NAMALWA (cell line): ENCODE measurements around the gene HIVEP3.

Experiments
- DNase-seq: peaks from one replicate; pipeline ENCODE4 v3.0.0-alpha.2; 2015; ENCODE audit warnings: low spot score

The HIVEP3 gene

DNA sequence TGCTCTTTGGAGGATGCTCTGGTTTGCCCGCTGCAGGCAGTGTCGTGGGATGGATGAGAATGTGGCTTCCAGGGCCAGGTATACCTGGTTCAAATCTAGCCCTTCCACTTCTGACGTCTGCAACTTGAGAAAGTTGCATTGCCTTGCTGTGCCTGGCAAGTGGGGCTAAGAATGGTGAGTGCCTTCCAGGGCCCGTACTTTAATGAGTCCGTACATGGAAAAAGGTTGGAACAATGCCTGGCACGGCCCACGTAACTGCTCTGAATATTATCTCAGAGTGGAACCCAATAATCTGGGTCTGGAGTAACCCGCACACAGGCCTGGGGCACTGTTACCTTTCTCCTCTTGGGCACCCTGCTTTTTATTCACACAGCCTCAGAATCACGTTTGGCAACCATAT, 287.6 kb downstream of the HIVEP3 start:
- DNase-seq = no peak

- peak; percentile 37 for DNase-seq
Measured at GRCh38 chr1:41629571-41629970, 289.2 kb downstream of the HIVEP3 start.

DNA sequence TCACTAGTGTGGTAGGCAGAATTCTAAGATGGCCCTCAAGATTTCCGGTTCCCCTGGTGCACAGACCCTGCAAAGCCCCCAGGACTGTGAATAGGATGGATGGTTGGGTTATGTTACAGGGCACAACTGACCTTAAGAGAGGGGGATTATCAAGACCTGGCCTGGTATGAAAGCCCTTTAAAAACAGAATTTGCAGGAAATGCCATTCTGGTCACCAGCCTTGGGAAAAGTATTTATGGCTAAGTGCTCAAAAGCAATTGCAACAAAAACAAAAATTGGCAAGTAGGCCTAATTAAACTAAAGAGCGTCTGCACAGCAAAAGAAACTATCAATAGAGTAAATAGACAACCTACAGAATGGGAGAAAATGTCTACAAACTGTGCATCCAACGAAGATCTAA, 289.6 kb downstream of the HIVEP3 start:
- DNase-seq = no peak

DNA sequence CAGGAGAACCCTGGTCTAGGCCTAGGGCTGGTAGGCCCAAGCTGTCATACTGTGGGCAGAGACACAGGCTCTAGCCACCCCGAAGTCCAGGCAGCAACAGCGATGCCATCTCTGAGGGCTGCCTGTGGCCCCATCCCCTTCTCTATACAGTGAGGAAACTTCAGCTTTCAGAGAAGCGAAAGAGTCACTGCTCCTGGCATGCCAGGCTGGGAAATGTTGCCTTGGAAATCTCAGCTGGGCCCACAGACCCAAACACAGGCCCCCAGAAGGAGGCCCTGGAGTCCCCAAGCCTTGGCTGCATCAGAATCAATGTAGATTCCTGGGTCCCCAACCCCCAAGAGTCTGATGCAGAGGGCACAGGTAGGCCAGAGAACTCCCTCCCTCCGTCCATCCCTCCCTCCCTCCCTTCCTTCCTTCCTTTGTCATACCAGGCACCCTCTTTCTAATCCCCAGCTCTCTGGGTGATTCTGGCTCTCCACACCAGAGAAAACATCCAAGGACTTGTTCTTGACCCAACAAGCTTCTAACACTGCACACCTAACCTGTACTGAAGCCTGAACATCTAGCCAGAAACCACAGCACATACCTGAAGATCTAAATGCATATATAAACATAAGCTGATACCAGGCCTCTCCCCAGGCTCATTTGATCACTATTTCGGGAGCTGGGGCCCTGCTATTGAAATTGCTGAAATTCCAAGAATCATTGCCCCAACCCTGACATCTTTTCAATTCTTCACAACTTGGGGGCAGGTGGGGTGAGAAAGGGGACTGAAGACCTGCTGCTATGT, 291.0 kb downstream of the HIVEP3 start:
- no peak for DNase-seq

GRCh38 chr1:41626616-41627375, 291.9 kb downstream of the HIVEP3 start:
- DNase-seq = no peak

DNA sequence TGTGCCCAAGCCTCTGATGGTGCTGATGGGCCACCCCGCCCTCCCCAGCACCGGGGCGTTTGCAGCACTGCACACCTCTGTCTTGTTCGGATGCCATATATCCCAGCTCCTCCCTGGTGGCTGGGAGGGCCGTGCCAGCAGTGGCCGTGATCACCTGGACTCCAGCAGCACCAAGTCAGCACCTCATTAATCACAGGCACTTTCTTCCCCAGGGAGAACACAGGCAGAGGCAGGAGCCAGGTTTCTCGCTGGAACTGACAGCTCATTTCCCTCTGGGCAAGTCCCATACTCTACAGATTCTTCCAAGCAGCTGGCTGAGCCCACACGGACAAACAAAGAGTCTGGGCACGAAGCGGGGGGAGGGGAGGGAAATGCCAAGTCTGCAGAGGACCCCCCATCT, 292.6 kb downstream of the HIVEP3 start:
- no peak for DNase-seq

DNA sequence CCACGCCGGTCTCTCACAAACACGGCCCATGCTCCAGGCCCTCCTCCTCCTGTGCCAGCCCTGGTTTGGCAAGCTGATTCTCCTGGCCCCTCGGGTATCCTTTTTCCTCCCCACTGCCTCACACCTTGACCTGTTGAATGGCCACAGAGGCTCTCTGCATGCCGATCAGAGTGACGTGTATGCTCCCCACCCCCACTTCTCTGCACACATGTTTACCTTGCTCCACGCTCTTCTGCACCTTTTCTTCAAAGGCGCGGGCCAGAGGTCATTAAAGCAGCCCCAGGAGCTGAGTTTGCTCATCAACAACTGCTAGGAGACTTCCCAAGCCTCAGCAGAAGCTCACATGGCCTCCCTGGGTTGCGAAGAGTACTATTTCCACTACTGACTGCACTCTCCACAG, 295.0 kb downstream of the HIVEP3 start:
- DNase-seq = no peak

DNA sequence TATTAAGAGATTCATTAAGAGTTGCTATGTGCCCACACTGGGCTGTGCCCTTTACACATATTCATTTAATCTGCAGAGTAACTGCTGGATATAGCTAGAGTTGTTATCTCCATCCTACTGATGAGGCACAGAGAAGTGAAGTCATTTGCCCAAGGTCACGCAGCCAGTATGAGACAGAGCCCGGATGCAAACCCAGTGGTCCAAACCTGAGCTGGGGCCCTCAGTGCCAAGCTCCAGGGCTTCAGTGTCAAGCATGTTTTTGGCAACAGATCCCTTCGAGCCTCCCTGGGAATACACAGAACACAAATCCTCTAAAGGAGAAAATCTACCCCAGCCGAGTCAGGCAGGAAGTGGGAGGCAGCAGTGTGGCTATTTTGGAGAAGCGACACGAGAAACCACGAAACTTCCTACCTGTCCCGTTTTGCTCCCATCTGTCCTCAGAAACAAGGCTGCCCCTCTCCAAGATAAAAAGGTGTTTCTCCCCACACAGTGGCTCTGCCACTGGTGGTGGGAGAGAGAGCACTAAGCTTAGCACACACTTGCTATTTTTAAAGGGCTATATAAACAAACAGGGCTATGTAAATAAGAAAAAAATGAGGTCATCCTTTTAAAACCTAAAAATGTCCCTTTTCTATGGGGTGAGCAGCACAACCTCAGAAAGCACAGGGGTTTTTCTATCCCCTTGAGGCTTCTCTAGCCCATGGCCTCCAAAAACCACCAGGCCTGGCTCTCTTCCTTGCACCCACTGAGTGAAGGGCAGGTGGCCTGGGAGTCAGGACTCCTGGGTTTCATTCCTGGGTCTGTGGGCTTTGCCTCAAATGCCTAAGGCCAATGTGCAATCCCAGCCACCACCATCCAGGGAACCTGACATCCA, 295.6 kb downstream of the HIVEP3 start:
- peak; percentile 71 for DNase-seq

GRCh38 chr1:41622402-41622801, 296.3 kb downstream of the HIVEP3 start:
- no peak for DNase-seq

GRCh38 chr1:41621791-41622190, 296.9 kb downstream of the HIVEP3 start:
- no peak for DNase-seq

GRCh38 chr1:41621256-41621655, 297.5 kb downstream of the HIVEP3 start:
- DNase-seq = no peak

DNA sequence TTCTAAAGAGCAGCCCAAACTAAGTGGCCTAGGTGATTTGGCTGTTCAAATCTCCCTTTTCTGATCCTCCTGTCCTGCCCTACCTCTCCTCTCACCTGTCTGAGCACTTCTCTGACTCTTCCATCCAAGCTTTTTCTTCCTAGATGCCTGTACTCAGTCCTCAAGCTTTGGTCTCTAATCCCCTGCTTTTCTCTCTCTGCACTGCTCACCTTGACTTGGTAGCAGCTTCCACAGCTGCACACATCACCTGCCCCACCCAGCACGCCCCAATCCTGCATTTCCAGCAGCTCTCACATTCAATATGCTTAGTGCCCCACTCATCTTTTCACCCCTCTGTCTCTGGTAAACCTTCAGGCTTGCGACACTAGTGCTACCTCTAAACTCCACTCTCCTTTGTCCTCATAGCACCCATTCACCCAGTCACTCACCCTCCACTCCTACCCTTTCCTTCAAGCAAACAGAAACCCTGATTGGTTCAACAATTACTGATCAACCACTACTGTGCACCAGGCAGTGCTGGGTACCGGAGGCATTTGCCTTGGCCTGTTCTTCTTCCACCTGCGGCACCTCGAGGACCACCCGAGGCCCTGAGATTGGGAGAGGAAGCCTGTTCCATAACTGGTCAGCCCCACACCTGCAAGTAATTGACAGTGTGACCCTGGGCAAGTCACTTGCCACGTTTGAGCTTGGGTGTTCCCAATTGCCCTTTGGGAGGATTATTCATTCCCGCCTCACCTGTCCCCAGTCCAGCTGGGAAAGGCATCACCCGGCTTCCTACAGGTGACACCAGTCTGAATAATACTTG, 298.2 kb downstream of the HIVEP3 start:
- DNase-seq = no peak

DNA sequence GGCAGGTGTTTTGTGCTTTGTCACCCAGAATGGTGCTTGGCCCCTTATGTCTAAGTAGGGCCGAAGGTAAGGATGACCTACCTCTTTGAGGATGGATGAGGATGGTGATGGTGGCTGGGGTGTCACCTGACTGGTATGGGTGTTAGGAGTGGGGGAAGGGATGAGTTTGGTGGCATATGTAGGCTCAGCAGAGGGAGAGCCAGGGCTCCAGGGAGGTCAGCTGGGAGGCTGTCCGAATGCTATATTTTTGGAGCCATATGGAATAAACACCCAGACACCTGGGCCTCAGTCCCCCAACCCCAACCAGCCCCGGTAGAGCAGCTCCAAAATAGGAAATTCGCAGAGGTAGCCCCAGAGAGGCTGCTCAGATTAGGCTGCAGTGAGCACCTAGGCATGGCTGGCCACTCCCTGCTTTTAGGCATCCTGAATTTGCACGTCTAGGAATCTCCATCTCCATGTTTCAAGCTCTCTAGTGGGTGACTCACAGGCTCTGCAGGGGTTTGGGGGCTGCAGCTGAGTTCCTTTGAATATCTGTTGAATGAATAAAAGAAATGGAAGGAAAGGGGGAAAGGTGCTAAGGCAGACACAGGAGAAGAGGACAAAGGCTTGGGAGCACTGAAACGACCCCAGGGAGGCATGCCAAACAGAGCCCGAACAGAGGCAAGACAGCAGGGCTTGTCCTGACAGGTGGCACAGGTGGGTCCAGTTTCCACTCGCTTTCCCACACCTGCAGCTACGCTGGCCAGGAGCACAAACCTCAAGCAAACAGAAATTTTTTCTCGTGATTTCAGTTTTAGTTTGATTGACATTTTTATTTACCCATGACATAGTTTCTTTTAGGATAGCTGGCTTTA, 299.0 kb downstream of the HIVEP3 start:
- DNase-seq = no peak

DNA sequence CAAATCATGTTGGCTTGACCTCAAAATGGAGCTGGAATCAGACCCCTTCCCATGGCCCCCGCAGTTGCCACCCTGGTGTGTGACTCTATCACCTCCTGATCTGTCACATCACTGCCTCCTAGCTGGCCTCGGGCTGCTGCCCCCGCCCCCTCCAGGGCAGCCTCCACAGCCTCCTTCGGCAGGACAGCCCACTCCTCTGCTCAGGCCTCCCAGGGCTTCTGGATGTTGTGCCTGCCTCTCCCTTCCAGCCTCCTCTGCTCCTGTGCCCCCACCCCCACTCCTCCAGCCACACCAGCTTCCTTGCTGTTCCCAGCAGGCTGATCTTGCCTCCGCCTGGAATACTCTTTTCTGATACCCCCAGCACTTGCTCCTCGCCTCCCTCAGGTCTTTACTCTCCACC, 299.9 kb downstream of the HIVEP3 start:
- DNase-seq = no peak

DNA sequence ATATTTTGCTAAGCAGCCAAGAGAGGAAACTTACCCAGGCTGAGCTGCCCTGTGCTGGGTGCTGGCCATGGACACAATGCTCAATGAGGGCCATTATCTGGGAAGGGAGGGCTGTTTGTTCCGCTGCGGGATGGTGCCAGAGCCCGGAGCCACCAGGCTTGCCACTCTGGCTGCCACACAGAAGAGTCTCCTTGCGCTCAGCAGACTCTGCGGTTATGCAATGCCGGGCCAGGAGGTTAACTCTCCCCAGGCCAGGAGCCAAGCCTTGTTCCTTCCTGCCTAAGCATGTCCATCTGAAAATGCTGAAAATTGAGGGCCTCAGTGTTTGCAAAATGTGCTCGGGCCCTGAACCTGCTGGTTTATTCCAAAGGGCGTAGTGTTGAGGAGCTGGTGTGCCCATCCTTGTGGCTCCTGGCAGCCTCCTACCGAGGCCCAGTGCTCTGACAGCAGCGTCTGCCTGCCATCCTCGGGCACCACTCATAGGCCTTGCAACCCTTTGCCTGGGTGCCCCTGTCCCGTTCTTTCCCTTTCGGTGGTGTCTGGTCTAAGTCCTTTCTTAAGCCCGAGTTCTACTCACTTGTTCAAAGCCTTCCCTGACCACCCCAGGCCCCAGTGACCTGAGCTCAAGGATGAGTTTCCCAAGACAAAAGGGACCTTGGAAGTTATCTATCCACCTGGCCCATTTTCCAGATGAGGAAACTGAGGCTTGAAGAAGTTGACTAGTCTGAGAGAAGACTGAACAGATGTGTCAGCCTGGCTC, 300.5 kb downstream of the HIVEP3 start:
- no peak for DNase-seq

GRCh38 chr1:41617336-41617735, 301.4 kb downstream of the HIVEP3 start:
- DNase-seq = no peak

DNA sequence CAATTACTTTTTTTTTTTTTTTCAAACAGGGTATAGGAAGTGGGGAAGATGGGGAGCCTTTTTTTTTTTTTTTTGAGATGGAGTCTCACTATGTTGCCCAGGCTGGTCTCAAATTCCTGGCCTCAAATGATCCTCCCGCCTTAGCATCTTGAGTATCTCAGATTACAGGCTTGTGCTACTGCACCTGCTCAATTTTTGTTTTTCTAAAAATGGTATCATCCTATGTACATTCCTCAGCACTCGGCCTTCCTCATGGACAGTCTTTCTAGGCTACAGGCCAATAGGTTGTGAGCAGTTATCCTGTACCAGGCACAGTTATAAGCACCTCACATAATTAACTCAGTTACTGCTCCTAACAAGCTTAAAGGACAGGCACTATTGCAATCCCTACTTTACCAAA, 302.2 kb downstream of the HIVEP3 start:
- DNase-seq = no peak

GRCh38 chr1:41615981-41616380, 302.7 kb downstream of the HIVEP3 start:
- DNase-seq = no peak

DNA sequence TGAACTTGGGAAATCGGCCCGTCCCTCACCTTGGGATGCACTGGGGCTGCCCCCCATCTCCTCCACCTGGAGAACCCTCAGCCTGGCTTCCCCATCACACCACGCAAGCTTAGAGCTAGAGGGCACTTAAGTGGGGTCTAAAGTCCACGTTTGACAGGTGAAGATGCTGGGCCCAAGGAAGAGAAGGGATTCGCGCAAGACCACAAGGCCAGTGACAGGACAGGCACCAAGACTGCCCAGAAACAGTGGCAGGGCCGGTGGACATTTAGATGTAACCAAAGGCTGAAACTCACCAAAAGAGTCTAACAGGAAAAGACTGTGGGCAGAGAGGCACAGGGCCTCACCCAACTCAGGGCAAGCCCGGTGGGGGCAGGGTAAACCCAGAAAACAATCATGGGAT, 303.4 kb downstream of the HIVEP3 start:
- DNase-seq = no peak

GRCh38 chr1:41614818-41615217, 303.9 kb downstream of the HIVEP3 start:
- DNase-seq = no peak
